HG03442 (cell line): ENCODE data around the gene EPB41L2.

Experiments used
- ATAC-seq: cut with Tn5 transposase; IDR thresholded peaks from one replicate; pipeline ENCODE4 v1.9.1; 2021; ENCODE audit warnings: mild to moderate bottlenecking, moderate library complexity; ENCODE audit not compliant: unreplicated experiment

EPB41L2 gene

GRCh38 chr6:131062241-131063027, 611 bp downstream of the EPB41L2 start:
- no peak for ATAC-seq

- ATAC-seq, result no peak
These were observed 1.3 kb downstream of the EPB41L2 start for GRCh38 chr6:131061751-131062119.

- ATAC-seq, result no peak
These were observed 1.8 kb downstream of the EPB41L2 start for GRCh38 chr6:131061041-131061750.

GRCh38 chr6:131060311-131060710, 2.7 kb downstream of the EPB41L2 start:
- ATAC-seq, result no peak

- no peak for ATAC-seq
These were observed 3.6 kb downstream of the EPB41L2 start for GRCh38 chr6:131059486-131059885.

- no peak for ATAC-seq
These were observed 4.8 kb downstream of the EPB41L2 start for GRCh38 chr6:131058236-131058635.

- ATAC-seq, result no peak
These were observed 8.4 kb downstream of the EPB41L2 start for GRCh38 chr6:131054392-131055250.

GRCh38 chr6:131053546-131054240, 9.4 kb downstream of the EPB41L2 start:
- no peak for ATAC-seq

- no peak for ATAC-seq
These were observed 10.9 kb downstream of the EPB41L2 start for GRCh38 chr6:131052181-131052580.

- no peak for ATAC-seq
These were observed 11.7 kb downstream of the EPB41L2 start for GRCh38 chr6:131051341-131051740.

GRCh38 chr6:131049608-131050007, 13.4 kb downstream of the EPB41L2 start:
- ATAC-seq, result no peak

- no peak for ATAC-seq
These were observed 14.0 kb downstream of the EPB41L2 start for GRCh38 chr6:131048933-131049515.

GRCh38 chr6:131048459-131048858, 14.6 kb downstream of the EPB41L2 start:
- no peak for ATAC-seq

- no peak for ATAC-seq
These were observed 17.9 kb downstream of the EPB41L2 start for GRCh38 chr6:131045139-131045538.

GRCh38 chr6:131043902-131044447, 19.1 kb downstream of the EPB41L2 start:
- ATAC-seq, result no peak

- no peak for ATAC-seq
These were observed 20.4 kb downstream of the EPB41L2 start for GRCh38 chr6:131042664-131043063.

- no peak for ATAC-seq
These were observed 21.2 kb downstream of the EPB41L2 start for GRCh38 chr6:131041814-131042213.

- no peak for ATAC-seq
These were observed 22.2 kb downstream of the EPB41L2 start for GRCh38 chr6:131040866-131041265.

- ATAC-seq, result no peak
These were observed 23.7 kb downstream of the EPB41L2 start for GRCh38 chr6:131039345-131039680.

GRCh38 chr6:131038597-131039344, 24.3 kb downstream of the EPB41L2 start:
- no peak for ATAC-seq
